GM18508 (cell line): ENCODE measurements around the gene GNAQ.
"Not testable (repeated sequence)": the region's sequence is repeated elsewhere in the genome, so short reads cannot be mapped to it uniquely, and the experiment has no call there.

Experiments used
- ATAC-seq: cut with Tn5 transposase; IDR thresholded peaks from one replicate; pipeline ENCODE4 v1.9.1; 2021; ENCODE audit warnings: moderate number of reproducible peaks; ENCODE audit not compliant: insufficient read depth, unreplicated experiment

GNAQ gene

DNA sequence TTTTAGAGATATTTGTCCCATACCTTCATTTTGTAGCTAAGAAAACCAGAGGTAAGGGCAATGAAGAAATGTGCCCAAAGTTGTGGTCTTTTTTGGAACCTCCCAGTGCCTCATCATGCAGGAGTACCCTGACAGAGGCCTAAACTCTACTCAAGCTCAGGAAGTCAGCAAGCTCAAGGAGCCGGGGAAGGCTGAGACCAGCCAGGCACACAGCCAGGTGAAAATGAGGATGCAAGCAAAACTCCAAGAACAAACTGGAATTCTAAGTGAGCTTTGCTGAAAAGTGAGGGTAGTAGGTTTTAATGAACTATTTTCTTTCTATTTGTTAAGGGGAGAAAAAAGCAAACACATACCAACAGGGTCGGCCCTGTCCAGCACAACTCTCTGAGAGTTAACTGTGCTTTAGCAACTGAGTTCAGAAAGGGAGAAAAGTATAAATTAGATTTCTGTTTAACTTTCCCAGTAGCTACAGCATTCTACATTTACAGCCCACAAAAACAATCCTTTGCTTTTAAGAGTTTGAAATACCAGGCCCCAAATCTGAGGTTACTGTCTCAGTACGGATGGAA is 146.4 kb downstream of the GNAQ start:
- ATAC-seq, result no peak

DNA sequence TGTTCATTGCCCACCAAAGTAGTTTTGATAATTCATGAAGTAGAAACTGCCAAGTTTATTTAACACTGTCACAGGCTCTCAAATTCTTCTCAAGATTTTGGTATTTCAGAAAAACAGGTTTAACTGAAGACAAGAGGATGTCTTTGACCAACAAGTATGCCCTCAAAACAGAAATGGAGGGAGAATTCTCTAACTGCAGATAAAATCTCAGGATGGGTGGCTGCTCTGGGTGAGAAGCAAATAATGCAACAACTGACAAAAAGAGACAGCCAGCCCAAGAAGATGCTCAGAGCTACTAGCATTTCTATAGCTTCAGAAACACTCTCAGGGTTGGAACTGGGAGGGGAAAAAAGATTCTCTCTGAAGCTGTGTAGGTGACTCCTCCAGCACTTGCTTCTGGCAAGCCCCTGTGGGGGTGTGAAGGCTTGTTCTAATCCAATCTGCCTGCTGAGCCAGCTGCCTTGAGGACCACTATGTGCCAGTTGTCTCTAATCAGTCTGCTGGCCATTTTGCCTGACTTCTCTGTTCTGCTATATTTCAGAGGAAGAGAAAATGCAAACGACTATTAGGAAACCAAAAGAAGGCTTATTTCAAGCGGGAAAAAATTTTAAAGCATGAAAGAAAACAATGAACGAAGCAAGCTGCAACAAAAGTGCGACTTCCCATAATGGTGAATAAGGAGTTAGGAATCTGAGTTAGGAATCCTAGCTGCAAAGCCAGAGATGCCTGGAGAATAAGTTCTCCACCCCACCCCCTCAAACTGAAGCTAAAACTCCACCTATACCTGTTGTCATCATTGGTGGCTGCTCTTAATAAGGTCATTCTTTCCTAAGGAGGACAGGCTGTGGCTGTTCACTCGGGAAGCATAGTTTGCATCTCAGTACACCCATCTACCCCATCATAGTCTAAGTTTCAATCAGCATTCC is 147.5 kb downstream of the GNAQ start:
- no peak for ATAC-seq

DNA sequence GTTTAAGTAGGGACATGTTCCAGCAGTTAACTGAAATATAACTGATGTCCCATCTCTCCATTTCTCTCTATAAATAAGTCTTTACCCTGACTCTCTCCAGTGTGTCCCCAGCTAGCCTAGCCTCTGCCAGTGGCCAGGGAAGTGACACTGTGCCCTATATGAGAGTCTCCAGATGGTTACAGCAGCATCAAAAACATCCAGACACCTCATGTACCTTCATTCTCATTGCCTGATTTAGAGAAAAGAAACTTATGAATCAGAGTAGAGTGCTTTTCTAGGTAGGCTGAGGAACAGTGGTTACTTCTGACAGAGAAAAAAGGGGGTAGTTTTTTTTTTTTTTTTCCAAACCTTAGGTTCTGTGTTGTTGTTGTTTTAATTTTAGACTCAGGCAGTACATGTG is 148.5 kb downstream of the GNAQ start:
- no peak for ATAC-seq

DNA sequence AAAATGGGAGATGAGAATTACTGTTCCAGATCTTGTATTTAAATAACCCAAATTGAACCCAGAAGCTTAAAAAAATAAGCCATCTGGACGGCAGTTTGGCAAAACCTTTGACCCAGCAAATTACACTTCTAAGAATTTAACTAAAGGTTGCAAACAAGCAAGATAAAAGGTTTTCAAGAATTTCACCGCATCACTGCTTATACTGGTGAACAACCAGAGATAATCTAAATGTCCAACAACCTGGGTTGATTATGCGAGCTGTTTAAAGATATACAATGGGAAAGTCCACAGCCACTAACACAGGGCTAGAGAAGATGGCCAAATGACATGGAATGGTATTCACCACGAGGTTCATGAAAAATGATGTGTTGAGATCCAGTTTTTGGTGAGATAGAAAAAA is 149.3 kb downstream of the GNAQ start:
- ATAC-seq, result no peak

DNA sequence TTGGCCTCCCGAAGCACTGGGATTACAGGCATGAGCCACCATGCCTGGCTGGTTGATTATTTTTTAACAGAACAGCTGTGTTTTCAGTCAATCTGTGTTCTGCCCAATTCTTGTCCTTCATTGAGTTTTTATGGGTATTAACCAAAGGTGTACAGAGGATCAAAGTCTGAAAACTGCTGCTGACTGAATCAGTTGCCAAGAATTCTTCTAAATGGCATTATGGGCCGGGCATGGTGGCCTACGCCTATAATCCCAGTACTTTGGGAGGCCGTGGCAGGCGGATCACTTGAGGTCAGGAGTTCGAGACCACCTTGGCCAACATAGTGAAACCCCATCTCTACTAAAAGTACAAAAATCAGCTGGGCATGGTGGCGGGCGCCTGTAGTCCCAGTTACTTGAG is 150.0 kb downstream of the GNAQ start:
- not testable (repeated sequence) for ATAC-seq

DNA sequence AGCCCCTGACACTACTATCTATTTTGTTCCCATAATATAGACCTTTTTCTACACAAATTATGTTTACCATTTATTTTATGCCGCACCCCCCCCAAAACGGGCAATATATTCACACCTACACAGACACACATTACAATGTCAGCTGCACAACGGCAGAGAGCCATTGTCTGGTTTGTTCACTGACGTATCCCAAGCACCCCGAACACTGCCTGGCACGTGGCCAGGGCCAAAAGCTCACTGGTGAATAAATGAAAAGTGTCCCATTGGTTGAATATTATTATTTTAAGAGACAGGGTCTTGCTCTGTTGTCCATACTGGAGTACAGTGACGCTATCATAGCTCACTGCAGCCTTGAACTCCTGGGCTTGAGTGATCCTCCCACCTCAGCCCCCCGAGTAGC is 150.5 kb downstream of the GNAQ start:
- no peak for ATAC-seq

DNA sequence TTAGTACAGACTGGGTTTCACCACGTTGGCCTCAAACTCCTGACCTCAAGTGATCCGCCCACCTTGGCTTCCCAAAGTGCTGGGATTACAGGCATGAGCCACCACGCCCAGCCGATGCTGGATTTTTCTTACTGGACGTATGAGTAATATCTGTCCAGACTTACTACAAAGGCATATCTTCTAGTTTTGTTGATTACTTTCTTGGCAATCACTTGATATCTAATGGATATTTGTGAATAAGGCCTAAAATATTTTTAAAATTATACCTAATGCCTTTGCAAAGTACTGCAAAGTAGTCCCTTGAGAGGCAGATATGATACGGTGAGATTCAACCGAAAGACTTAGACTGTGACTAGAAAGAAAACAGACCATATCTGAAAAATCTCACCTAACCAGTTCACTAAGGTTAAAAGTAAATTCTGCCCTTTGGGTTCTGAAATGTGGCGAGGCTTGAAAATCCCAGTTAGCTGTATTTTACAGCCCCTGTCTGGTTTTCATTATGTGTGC is 152.1 kb downstream of the GNAQ start:
- no peak for ATAC-seq

DNA sequence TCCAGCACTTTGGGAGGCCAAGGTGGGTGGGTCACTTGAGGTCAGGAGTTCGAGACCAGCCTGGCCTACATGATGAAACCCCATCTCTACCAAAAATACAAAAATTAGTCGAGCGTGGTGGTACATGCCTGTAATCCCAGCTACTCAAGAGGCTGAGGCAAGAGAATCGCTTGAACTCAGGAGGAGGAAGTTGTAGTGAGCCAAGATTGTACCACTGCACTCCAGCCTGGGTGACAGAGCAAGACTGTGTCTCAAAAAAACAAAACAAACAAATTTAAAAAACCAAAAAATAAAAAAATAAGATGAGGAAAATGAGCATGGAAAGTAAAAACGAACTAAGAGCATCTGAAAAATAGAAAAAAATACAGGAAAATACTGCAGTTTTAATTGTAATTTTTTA is 152.8 kb downstream of the GNAQ start:
- ATAC-seq, result not testable (repeated sequence)

DNA sequence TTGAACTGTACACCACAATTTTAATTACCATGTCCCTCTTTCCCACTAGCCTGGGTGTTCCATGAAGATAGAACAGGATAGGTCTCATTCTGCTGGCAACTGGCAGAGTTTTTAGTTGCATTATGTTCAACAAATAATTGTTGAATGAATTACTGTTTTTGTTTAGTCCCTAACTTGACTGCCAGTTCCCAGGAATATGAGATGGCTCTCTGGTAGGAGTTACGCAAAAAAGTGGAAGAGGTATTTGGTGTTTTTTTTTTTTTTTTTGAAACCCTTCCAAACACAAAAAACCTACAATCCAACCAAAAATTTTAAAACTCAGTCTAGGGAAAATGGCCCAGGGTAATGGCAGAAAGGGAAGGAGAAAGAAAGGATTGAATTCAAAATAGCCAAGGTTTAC is 153.6 kb downstream of the GNAQ start:
- no peak for ATAC-seq

DNA sequence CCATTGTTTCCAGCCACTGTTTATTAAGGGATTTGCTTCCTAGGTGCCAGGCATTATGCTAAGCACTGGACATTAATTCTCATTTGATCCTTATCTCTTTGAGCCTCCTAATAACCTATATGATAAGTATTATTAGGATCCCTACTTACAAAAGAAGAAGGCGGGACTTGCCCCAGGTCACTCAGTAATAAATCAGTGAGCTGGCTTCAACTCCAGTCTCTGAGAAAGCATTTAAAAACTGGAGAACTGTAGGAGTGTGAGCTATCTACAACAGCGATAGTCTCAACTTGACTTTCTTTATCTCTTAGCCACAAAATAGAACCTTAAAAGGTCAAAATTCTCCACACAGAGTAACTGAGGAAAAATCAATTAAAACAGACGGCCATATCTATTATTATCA is 155.0 kb downstream of the GNAQ start:
- ATAC-seq, result no peak

DNA sequence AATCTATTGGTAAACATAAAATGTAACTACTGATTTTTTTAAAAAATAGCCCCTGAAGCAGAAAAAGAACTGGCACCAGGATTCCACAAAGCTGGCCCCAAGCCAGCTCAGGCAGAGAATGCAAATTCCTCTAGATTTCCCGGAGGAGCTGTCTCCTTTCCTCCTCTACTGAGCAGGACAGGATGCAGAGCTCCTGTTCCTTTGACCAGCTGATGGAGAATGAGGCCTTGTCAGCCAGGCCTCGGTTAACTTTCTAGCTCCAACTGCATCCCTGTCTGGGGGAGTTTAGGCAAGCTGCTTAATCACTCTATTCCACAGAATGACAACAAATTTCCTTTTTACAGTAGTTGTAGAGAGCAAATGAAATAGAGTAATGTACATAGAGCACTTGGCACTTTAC is 155.5 kb downstream of the GNAQ start:
- no peak for ATAC-seq

DNA sequence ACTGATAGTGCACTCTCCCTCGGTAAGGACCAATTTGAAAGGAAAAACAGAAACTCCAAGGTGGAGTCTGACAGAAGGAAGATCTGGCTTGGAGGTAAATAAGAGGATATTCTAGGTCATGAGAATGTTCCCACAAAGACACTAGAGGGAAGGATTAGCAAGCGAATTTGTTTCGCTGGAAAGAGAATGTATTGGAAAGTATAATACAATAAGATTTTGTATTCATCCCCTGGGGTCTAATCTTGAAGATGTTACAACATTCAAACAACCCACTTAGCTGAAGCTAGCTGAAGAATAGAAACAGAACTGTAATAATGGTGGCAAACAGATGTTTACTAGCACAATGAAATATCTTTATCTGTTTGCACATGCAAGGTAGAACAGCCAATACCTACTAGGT is 158.7 kb downstream of the GNAQ start:
- ATAC-seq, result no peak

DNA sequence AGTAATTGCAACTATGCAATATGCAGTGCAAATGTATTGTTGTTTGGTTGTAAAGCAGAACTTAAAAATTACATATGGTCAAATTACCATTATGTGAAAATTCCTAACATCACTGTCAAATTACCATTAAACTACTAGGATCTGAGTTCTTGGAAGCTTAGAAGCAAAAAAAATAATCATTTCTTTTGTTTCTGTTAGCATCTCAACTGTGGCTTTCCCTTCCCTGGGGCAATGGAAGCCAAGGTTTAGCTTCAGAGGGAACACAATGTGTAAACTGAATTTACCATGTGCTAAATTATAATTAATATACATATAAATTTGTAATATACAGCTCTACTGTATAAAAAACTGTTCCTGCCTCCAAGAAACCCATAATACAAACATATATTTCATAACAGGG is 159.4 kb downstream of the GNAQ start:
- ATAC-seq, result no peak

DNA sequence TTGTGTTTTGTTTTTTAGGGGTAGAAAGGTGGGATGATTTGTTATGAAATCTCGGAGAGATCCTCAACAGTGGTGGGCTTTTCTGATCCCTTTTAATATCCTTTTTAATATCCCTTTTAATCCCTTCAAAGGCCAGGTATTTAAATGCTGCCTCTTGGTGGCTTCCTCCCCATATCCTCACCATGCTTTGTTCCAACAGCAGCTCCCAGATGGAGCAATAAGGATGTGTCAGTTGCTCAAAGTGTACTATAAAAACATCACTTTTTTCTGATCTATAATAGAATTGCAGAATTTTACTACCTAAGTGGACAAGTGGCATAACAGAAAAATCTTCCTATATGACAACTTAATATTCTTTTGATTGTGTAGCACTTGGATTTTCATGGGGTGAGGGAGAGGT is 160.1 kb downstream of the GNAQ start:
- ATAC-seq, result no peak

DNA sequence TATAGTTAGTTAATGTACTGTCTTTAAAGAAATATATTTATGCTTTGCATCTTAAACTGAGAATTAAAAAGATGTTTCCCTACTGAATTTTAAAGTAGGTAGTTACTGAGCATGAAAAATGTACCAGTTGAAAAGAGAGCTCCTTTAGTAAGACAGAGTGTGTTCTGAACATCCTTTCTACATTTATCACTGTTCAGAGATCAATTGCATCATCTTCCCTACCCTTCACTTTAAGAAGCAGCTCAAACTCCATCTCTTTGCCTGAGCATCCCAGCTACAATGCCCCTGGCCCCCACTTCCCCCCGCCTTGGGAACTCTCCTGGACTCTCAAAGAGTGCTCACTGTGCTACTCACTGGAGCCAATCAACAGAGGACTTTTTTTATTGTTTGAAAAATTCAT is 164.7 kb downstream of the GNAQ start:
- ATAC-seq, result no peak

DNA sequence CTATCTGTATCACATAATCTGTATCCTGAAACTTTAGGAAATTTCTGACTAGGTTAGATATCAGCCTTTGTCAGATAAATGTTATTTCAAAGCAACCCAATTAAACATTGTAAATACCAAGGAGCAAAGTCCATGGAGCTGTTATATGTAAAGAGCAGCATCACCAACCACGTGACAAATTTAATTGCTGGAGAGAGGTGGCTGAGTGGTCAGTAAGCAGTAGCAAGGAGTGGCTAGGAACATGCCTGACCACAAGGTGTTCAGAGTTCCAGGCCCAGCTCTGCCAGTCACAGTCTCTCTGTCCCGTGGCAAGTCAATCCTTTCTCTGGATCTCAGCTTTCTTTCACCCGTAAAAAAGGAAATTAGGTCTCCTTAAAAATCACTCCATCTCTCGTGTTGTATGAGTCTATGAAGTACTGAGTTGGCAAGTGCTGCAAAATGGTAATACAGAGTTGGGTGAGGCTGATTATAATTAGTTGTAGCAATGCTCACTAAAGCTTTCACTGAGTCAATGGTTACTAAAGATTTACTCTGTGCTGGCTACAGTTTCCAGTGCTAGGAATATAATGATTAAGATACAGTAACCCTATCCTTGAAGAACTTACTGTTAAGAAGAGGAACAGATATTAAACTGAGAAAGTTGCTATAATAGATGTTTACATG is 166.1 kb downstream of the GNAQ start:
- no peak for ATAC-seq

DNA sequence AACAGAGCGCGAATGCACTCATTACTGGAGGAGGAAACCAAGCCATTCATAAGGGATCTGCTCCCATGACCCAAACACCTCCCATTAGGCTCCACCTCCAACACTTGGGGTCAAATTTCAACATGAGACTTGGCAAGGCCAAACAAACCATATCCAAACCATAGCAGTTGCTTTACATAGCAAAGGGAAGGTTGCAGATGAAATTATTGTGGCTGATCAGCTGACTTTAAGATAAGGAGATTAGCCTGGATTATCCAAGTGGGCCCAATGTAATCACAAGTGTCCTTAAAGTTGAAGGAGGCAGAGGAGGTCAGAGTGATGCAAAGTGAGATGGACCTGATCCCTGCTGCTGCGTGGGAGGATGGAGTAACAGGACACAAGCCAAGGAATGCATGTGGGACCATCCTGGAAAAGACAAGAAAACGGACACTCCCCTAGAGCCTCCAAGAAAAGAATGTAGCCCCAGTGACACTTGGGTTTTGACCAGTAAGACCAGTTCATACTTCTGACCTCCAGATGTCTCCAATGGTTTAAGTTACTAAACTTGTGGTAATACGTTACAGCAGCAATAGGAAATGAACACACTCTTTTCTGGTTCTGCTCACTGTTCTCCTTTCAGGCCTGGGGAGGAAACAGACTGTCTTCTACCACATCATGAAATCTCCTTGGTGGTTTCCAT is 167.3 kb downstream of the GNAQ start:
- no peak for ATAC-seq

DNA sequence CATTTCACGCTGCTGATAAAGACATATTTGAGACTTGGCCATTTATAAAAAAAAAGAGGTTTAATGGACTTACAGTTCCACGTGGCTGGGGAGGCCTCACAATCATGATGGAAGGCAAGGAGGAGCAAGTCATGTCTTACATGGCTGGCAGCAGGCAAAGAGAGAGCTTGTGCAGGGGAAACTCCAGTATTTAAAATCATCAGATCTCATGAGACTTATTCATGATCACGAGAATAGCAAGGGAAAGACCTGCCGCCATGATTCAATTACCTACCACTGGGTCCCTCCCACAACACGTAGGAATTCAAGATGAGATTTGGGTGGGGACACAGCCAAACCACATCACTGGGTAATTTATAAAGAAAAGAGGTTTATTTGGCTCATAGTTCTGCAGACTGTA is 168.0 kb downstream of the GNAQ start:
- not testable (repeated sequence) for ATAC-seq

DNA sequence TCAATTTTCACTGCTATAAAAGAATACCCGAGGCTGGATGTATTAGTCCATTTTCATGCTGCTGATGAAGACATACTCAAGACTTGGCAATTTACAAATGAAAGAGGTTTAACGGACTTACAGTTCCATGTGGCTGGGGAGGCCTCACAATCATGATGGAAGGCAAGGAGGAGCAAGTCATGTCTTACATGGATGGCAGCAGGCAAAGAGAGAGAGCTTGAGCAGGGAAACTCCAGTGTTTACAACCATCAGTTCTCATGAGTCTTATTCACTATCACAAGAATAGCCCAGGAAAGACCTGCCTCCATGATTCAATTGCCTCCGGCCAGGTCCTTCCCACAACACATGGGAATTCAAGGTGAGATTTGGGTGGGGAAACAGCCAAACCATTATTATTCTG is 170.7 kb downstream of the GNAQ start:
- ATAC-seq, result not testable (repeated sequence)

DNA sequence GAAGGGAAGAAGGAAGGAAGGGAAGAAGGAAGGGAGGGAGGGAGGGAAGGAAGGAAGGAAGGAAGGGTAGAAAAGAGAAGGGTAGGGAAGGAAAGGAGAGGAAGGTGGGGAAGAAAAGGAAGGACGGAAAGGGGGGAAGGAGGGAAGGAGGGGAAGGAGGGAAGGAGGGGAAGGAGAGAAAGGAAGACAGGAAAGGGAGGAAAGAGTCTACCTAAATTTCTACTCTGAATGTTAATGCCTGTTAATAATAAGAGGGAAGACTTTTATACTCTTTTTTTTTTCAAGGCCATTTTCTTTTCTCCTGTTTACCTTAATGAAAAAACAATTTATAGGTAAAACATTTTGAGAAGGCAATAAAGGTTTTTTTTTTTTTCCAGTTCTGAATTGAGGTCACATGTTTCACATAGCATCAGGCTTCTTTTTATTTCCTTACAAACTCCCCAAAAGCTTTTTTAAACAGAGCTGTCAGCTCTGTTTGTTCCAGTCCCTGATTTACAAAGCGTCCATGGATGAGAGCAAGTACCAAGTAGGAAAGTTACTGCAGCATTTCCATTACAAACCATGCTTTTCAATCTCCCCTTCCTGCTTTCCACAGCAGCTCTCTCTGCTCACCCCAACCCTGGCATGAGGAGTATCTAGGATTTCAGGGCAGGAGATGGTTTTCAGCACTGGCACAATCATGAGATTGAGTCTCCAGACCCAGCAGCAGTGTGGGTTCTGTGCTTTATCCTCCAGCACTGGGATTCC is 173.9 kb downstream of the GNAQ start:
- no peak for ATAC-seq
